Keratinocyte (primary cell): ENCODE measurements around the gene VN1R4. TPM values are rescaled to one million over a fixed set of nuclear protein-coding genes. Genes with fewer than 3 reads are reported as not detected.
"Not testable (repeated sequence)": the region's sequence is repeated elsewhere in the genome, so short reads cannot be mapped to it uniquely, and the experiment has no call there.

Source experiments
- DNase-seq: peaks from one replicate; pipeline ENCODE4 v3.0.0-alpha.2; 2011; ENCODE audit warnings: low read depth, missing footprints, low spot score
- FAIRE-seq: peaks from 2 replicates; lab custom pipeline; 2011; peaks lifted over from hg19 to GRCh38; lab: Jason Lieb, UNC
- H2AFZ ChIP-seq: 2 replicates; pipeline ENCODE4 v1.6.0; 2012; ENCODE audit warnings: low read length, control low read depth, inconsistent platforms; ENCODE audit not compliant: control insufficient read depth
- H3K27ac ChIP-seq: 2 replicates; pipeline ENCODE4 v1.5.1; 2011; ENCODE audit warnings: low read length; ENCODE audit not compliant: control insufficient read depth, insufficient read depth
- H3K27me3 ChIP-seq: 3 replicates; pipeline ENCODE4 v1.6.0; 2011; ENCODE audit warnings: low read length; ENCODE audit not compliant: control insufficient read depth, insufficient read depth; ENCODE audit errors: extremely low read depth
- H3K36me3 ChIP-seq, 2 experiments: 2 replicates in 1 of 2; 3 replicates in 1 of 2; pipeline ENCODE4 v1.5.1; 2011; ENCODE audit warnings: low read length in 2 of 2, mild to moderate bottlenecking in 1 of 2; ENCODE audit not compliant: control insufficient read depth in 2 of 2, insufficient read depth in 2 of 2; ENCODE audit errors: extremely low read depth in 1 of 2
- H3K4me1 ChIP-seq: 3 replicates; pipeline ENCODE4 v1.5.1; 2011; ENCODE audit warnings: low read length; ENCODE audit not compliant: control insufficient read depth, insufficient read depth; ENCODE audit errors: extremely low read depth
- H3K4me2 ChIP-seq: 3 replicates; pipeline ENCODE4 v1.6.0; 2011; ENCODE audit warnings: low read depth, low read length; ENCODE audit not compliant: control insufficient read depth, insufficient read depth; ENCODE audit errors: extremely low read depth
- H3K4me3 ChIP-seq, 3 experiments: fragments of 200-600 bp in 1 of 3; sonication (generic) in 1 of 3; 2 replicates in 2 of 3; 3 replicates in 1 of 3; pipeline ENCODE4 v1.5.1; 2011 to 2016; ENCODE audit warnings: low read length in 3 of 3, mild to moderate bottlenecking in 3 of 3, control low read depth in 2 of 3, inconsistent platforms in 1 of 3, low read depth in 1 of 3, mixed read lengths in 1 of 3, mixed run types in 1 of 3, moderate library complexity in 1 of 3; ENCODE audit not compliant: control insufficient read depth in 2 of 3, insufficient read depth in 2 of 3; ENCODE audit errors: extremely low read depth in 1 of 3
- H3K79me2 ChIP-seq: 2 replicates; pipeline ENCODE4 v1.6.0; 2012; ENCODE audit warnings: low read length; ENCODE audit not compliant: control insufficient read depth, insufficient read depth
- H3K9ac ChIP-seq: 3 replicates; pipeline ENCODE4 v1.6.0; 2011; ENCODE audit warnings: low read length; ENCODE audit not compliant: control insufficient read depth, insufficient read depth; ENCODE audit errors: extremely low read depth
- H3K9me1 ChIP-seq: 3 replicates; pipeline ENCODE4 v1.6.0; 2011; ENCODE audit warnings: low read length; ENCODE audit not compliant: control insufficient read depth, insufficient read depth; ENCODE audit errors: extremely low read depth
- H3K9me3 ChIP-seq: 2 replicates; pipeline ENCODE4 v1.5.1; 2012; ENCODE audit warnings: low read depth, low read length; ENCODE audit not compliant: control insufficient read depth
- H4K20me1 ChIP-seq: 3 replicates; pipeline ENCODE4 v1.6.0; 2011; ENCODE audit warnings: low read length; ENCODE audit not compliant: control insufficient read depth, insufficient read depth; ENCODE audit errors: extremely low read depth
- CTCF ChIP-seq, 3 experiments: IDR thresholded peaks in 1 of 3; conservative IDR thresholded peaks in 1 of 3; optimal IDR thresholded peaks in 1 of 3; 2 replicates in 2 of 3; 3 replicates in 1 of 3; pipeline versions ENCODE3 to v1.5.1; 2011; ENCODE audit warnings: low read length in 3 of 3, mild to moderate bottlenecking in 3 of 3, moderate library complexity in 2 of 3, control low read depth in 1 of 3, inconsistent platforms in 1 of 3; ENCODE audit not compliant: insufficient read depth in 2 of 3; ENCODE audit errors: extremely low read depth in 1 of 3
- EZH2 ChIP-seq: IDR thresholded peaks from one replicate; pipeline ENCODE4 v1.6.1; 2012; ENCODE audit warnings: inconsistent platforms, mild to moderate bottlenecking, low read length, moderate library complexity
- dilution Hi-C: fragments of 300-500 bp; cut with MboI; formaldehyde crosslinking; loops from one replicate; pipeline ENCODE4 v1.7.0; 2020; ENCODE audit warnings: low sequenced_read_pairs; ENCODE audit not compliant: extremely low pct_ligation_motif_present
- polyA plus RNA-seq, 5 experiments: library from polyadenylated mRNA; depleted of rRNA in 3 of 5; stranded (reverse) in 3 of 5; stranded (forward) in 1 of 5; unstranded in 1 of 5; fragments of >200 nt; gene quantifications; 1 replicate in 1 of 5; 2 replicates in 3 of 5; 3 replicates in 1 of 5; pipeline versions ENCODE4 v1.2.1 to v1.2.3, GENCODE V29; 2011 to 2012; ENCODE audit warnings: missing spikeins in 2 of 5, low read depth in 1 of 5, low replicate concordance in 1 of 5

VN1R4 gene
- polyA plus RNA-seq, 1 donor (not counting 4 experiments of a cell fraction or from before 2014, with no cell fraction given) = not detected

GRCh38 chr19:53237114-53237777 is 30.3 kb downstream of the VN1R4 start:
- Histone ChIP-seq H3K9me3 (peaks cover 19% of the 10 kb centered on the region), H3K27me3 (no peaks in the 10 kb centered on the region), H3K4me2 (no peak overlapping the region), H3K27ac (no peak overlapping the region), H3K4me1 (no peaks in the 10 kb centered on the region), H3K9ac (no peak overlapping the region), H4K20me1 (no peaks in the 10 kb centered on the region), H3K79me2 (no peaks in the 10 kb centered on the region), H3K4me3 (no peak overlapping the region), H2AFZ (no peak overlapping the region), H3K36me3 (peaks cover 0 to 7% of the 10 kb centered on the region in 2 experiments), H3K9me1 (no peaks in the 10 kb centered on the region)
- FAIRE-seq (no peak), DNase-seq (no peak)
- dilution Hi-C loops = no loop called here
- TF ChIP-seq CTCF (optimal IDR thresholded peaks at IDR 0.05 in 1 of 3, IDR thresholded peaks at IDR 0.05 in 1 of 3, conservative IDR thresholded peaks at IDR 0.05 in 1 of 3; ENCODE audit: extremely low read depth in 1 of 3, insufficient read depth in 2 of 3, low read length in 3 of 3) (no peak), EZH2 (no peak)

- H3K4me2 ChIP-seq = no peak overlapping the region
- H3K36me3 ChIP-seq = no peaks in the 10 kb centered on the region
- H3K4me1 ChIP-seq = no peaks in the 10 kb centered on the region
- DNase-seq (no peak), FAIRE-seq (no peak)
- TF ChIP-seq CTCF (optimal IDR thresholded peaks at IDR 0.05 in 1 of 3, IDR thresholded peaks at IDR 0.05 in 1 of 3, conservative IDR thresholded peaks at IDR 0.05 in 1 of 3; ENCODE audit: extremely low read depth in 1 of 3, insufficient read depth in 2 of 3, low read length in 3 of 3) (no peak), EZH2 (no peak)
- no peak overlapping the region for H2AFZ ChIP-seq
- dilution Hi-C loops = no loop called here
- no peaks in the 10 kb centered on the region for H3K9me1 ChIP-seq
- H4K20me1 ChIP-seq = no peaks in the 10 kb centered on the region
- H3K9me3 ChIP-seq = peaks cover 4% of the 10 kb centered on the region
- no peak overlapping the region for H3K9ac ChIP-seq
- no peak overlapping the region for H3K4me3 ChIP-seq
- no peaks in the 10 kb centered on the region for H3K79me2 ChIP-seq
- no peaks in the 10 kb centered on the region for H3K27me3 ChIP-seq
- no peak overlapping the region for H3K27ac ChIP-seq
These were observed 42.9 kb downstream of the VN1R4 start for GRCh38 chr19:53224606-53225005.

- FAIRE-seq, H3K79me2 ChIP-seq, H3K36me3 ChIP-seq, H3K27ac ChIP-seq, H3K4me2 ChIP-seq, H3K9me1 ChIP-seq, DNase-seq, H3K9ac ChIP-seq, dilution Hi-C loops, H2AFZ ChIP-seq, H3K4me3 ChIP-seq, H3K27me3 ChIP-seq, H3K4me1 ChIP-seq, H3K9me3 ChIP-seq, H4K20me1 ChIP-seq: not testable (repeated sequence)
These were observed 44.8 kb downstream of the VN1R4 start for GRCh38 chr19:53222716-53223115.
